ENCODE data around the gene MEDAG.

MEDAG gene

GRCh38 chr13:30872276-30872594, 33.8 kb upstream of the MEDAG start:
- no peak for ATAC-seq

GRCh38 chr13:30872685-30873461, 33.2 kb upstream of the MEDAG start:
- TF ChIP-seq CSDC2 (CRISPR knock-in tag; IDR thresholded peaks at IDR 0.05) (no peak), ZC3H10 (CRISPR knock-in tag; IDR thresholded peaks at IDR 0.05) (no peak)
- ATAC-seq: peak; percentile 31

More at GRCh38 chr13:30872276-30872594, 33.8 kb upstream of the MEDAG start:
- TF ChIP-seq BACH2 (CRISPR knock-in tag; IDR thresholded peaks at IDR 0.05; ENCODE audit: borderline replicate concordance): no peak
- TF ChIP-seq PPARA (CRISPR knock-in tag; IDR thresholded peaks at IDR 0.05; ENCODE audit: borderline replicate concordance): no peak
- TF ChIP-seq PATZ1 (CRISPR knock-in tag; IDR thresholded peaks at IDR 0.05; ENCODE audit: borderline replicate concordance): no peak
- TF ChIP-seq, protein P1, sequence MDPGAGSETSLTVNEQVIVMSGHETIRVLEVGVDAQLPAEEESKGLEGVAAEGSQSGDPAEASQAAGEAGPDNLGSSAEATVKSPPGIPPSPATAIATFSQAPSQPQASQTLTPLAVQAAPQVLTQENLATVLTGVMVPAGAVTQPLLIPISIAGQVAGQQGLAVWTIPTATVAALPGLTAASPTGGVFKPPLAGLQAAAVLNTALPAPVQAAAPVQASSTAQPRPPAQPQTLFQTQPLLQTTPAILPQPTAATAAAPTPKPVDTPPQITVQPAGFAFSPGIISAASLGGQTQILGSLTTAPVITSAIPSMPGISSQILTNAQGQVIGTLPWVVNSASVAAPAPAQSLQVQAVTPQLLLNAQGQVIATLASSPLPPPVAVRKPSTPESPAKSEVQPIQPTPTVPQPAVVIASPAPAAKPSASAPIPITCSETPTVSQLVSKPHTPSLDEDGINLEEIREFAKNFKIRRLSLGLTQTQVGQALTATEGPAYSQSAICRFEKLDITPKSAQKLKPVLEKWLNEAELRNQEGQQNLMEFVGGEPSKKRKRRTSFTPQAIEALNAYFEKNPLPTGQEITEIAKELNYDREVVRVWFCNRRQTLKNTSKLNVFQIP (CRISPR knock-in tag; IDR thresholded peaks at IDR 0.05; ENCODE audit: borderline replicate concordance, low read depth): no peak
- TF ChIP-seq TCF4 (CRISPR knock-in tag; IDR thresholded peaks at IDR 0.05; ENCODE audit: borderline replicate concordance): no peak
- no peak for TF ChIP-seq ZFP3 (CRISPR knock-in tag; IDR thresholded peaks at IDR 0.05)
- no peak for TF ChIP-seq ZNF8 (CRISPR knock-in tag; IDR thresholded peaks at IDR 0.05)

- ATAC-seq: no peak
- TF ChIP-seq TOX (CRISPR knock-in tag; IDR thresholded peaks at IDR 0.05; ENCODE audit: borderline replicate concordance): no peak
- TF ChIP-seq ZNF8 (CRISPR knock-in tag; IDR thresholded peaks at IDR 0.05): no peak
- TF ChIP-seq SNAI2 (CRISPR knock-in tag; IDR thresholded peaks at IDR 0.05): no peak
- no peak for TF ChIP-seq GLIS3 (CRISPR knock-in tag; IDR thresholded peaks at IDR 0.05)
- TF ChIP-seq ZFP30 (CRISPR knock-in tag; IDR thresholded peaks at IDR 0.05): no peak
- TF ChIP-seq TCF4 (CRISPR knock-in tag; IDR thresholded peaks at IDR 0.05; ENCODE audit: borderline replicate concordance): no peak
Measured at GRCh38 chr13:30873499-30873898, 32.6 kb upstream of the MEDAG start.

DNA sequence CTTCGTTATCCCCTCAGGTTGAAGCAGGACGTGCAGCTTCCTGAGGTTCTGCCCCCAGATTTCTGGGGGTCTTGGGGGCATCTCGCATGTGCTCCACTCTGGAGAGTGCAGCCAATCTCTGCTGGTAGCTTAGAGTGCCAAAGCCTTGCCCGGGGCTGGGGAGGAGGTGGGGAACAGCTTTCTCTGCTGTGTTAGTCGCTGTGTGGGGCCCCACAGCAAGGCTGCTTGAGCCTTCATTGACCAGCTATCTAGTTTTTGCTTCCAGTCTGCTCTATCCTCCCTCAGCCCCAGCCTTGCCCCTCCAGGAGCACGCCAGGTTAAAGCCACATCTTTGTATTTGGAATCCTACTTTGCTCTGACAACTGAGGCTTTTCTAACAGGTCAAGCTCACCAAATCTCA, 32.0 kb upstream of the MEDAG start:
- ATAC-seq: no peak
- no peak for TF ChIP-seq GLIS3 (CRISPR knock-in tag; IDR thresholded peaks at IDR 0.05)
- no peak for TF ChIP-seq PATZ1 (CRISPR knock-in tag; IDR thresholded peaks at IDR 0.05; ENCODE audit: borderline replicate concordance)
- no peak for TF ChIP-seq SNAI2 (CRISPR knock-in tag; IDR thresholded peaks at IDR 0.05)
- no peak for TF ChIP-seq CSDC2 (CRISPR knock-in tag; IDR thresholded peaks at IDR 0.05)
- no peak for TF ChIP-seq ZFP3 (CRISPR knock-in tag; IDR thresholded peaks at IDR 0.05)
- TF ChIP-seq, protein P2, sequence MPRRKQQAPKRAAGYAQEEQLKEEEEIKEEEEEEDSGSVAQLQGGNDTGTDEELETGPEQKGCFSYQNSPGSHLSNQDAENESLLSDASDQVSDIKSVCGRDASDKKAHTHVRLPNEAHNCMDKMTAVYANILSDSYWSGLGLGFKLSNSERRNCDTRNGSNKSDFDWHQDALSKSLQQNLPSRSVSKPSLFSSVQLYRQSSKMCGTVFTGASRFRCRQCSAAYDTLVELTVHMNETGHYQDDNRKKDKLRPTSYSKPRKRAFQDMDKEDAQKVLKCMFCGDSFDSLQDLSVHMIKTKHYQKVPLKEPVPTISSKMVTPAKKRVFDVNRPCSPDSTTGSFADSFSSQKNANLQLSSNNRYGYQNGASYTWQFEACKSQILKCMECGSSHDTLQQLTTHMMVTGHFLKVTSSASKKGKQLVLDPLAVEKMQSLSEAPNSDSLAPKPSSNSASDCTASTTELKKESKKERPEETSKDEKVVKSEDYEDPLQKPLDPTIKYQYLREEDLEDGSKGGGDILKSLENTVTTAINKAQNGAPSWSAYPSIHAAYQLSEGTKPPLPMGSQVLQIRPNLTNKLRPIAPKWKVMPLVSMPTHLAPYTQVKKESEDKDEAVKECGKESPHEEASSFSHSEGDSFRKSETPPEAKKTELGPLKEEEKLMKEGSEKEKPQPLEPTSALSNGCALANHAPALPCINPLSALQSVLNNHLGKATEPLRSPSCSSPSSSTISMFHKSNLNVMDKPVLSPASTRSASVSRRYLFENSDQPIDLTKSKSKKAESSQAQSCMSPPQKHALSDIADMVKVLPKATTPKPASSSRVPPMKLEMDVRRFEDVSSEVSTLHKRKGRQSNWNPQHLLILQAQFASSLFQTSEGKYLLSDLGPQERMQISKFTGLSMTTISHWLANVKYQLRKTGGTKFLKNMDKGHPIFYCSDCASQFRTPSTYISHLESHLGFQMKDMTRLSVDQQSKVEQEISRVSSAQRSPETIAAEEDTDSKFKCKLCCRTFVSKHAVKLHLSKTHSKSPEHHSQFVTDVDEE (CRISPR knock-in tag; IDR thresholded peaks at IDR 0.05): no peak
- TF ChIP-seq TOX (CRISPR knock-in tag; IDR thresholded peaks at IDR 0.05; ENCODE audit: borderline replicate concordance): no peak
- no peak for TF ChIP-seq OSR1 (CRISPR knock-in tag; IDR thresholded peaks at IDR 0.05)
- no peak for TF ChIP-seq ISL1 (CRISPR knock-in tag; IDR thresholded peaks at IDR 0.05)
- TF ChIP-seq ZFP30 (CRISPR knock-in tag; IDR thresholded peaks at IDR 0.05): no peak

GRCh38 chr13:30874561-30874960, 31.5 kb upstream of the MEDAG start:
- ATAC-seq: no peak
- TF ChIP-seq PATZ1 (CRISPR knock-in tag; IDR thresholded peaks at IDR 0.05; ENCODE audit: borderline replicate concordance): no peak
- no peak for TF ChIP-seq OSR1 (CRISPR knock-in tag; IDR thresholded peaks at IDR 0.05)
- TF ChIP-seq, protein P3, sequence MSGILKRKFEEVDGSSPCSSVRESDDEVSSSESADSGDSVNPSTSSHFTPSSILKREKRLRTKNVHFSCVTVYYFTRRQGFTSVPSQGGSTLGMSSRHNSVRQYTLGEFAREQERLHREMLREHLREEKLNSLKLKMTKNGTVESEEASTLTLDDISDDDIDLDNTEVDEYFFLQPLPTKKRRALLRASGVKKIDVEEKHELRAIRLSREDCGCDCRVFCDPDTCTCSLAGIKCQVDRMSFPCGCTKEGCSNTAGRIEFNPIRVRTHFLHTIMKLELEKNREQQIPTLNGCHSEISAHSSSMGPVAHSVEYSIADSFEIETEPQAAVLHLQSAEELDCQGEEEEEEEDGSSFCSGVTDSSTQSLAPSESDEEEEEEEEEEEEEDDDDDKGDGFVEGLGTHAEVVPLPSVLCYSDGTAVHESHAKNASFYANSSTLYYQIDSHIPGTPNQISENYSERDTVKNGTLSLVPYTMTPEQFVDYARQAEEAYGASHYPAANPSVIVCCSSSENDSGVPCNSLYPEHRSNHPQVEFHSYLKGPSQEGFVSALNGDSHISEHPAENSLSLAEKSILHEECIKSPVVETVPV (CRISPR knock-in tag; IDR thresholded peaks at IDR 0.05): no peak
- TF ChIP-seq SNAI2 (CRISPR knock-in tag; IDR thresholded peaks at IDR 0.05): no peak
- no peak for TF ChIP-seq ZC3H10 (CRISPR knock-in tag; IDR thresholded peaks at IDR 0.05)
- TF ChIP-seq CSDC2 (CRISPR knock-in tag; IDR thresholded peaks at IDR 0.05): no peak
- TF ChIP-seq, protein P1 (CRISPR knock-in tag; IDR thresholded peaks at IDR 0.05; ENCODE audit: borderline replicate concordance, low read depth): no peak
- TF ChIP-seq TOX (CRISPR knock-in tag; IDR thresholded peaks at IDR 0.05; ENCODE audit: borderline replicate concordance): no peak
